HG03575 (cell line): ENCODE results near the gene CCIN.

Experiments
- ATAC-seq: cut with Tn5 transposase; IDR thresholded peaks from one replicate; pipeline ENCODE4 v1.9.1; 2021; ENCODE audit not compliant: unreplicated experiment, insufficient number of reproducible peaks, low FRiP score; ENCODE audit errors: extremely low read depth

Gene CCIN

DNA sequence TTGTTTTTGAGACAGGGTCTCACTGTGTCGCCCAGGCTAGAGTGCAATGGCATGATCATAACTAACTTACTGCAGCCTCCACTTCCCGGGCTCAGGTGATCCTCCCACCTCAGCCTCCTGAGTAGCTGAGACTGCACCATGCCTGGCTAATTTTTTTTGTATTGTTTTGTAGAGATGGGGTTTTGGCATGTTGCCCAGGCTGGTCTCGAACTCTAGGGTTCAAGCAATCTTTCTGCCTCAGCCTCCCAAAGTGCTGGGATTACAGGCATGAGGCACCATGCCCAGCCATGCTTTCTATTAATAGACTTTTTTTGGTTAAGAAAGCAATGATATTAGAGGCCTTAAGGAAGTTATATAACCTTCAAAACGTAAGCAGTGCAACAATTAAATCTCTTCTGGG, 44.8 kb downstream of the CCIN start:
- ATAC-seq: no peak

DNA sequence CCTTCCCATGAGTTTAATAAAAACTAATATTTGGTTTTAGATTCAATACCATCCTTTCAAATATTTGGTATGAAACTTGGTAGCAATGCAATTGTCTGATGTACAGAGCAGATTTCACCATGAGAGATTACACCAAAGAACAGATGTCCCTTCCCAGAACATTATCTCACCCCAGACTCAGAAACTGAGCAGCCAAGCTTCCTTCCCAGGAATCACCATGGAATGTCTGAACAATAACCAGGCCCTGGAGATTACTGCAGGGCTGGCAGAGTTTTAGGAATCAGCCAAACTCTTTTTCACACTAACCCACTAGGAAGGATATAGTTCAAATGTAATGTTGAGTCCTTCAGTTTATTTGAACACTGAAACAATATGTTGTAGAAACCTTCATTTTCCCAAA, 45.4 kb downstream of the CCIN start:
- no peak for ATAC-seq

DNA sequence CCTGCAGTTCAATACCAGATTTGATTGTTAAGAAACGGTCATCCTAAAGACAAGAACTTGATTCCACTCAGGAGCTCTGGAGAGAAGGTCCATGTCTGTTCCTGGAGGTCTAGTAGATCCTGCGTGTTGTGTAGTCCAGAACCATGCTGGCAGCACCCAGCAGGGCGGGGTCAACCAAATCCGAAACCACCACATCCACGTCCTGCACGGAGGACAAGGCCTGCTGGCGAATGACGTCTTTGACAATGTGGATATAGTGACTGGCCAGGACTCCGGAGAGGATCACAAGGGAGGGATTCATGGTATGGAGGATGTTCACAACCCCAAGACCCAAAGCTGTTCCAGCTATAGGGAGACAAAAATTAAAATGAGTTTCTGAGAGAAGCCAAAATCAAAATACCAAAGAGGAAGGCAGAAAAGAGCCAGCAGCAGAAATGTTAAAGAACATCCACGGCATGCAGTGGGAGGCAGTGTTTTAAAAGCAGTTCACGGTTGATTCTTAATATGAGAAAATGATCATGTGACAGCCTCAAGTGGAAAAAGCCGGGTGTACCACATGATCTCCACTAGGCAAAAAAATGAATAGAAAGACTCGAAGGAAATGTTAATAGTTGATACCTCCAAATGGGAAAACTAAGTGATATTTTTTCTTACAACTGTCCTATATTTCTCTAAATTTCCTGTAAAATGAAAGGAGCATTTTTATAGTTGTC, 48.2 kb downstream of the CCIN start:
- ATAC-seq: no peak

DNA sequence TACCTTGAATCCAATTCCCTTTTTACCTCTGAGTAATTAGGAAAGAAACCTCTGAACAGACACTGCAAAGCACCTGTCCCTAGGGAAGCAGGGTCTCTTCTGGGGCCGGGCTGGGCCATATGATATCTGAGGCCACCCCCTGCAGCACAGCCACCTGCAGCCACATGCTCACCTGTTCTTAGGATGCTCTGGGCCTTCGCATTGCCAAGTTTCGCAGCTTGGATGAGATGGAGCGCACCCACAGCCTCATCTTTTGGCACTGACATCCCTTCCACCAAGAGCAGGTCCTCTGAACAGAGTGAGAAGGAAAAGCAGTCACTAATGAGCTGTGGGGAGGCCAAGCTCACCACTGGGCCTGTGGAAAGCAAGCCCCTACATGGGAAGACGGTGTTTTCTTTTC, 48.8 kb downstream of the CCIN start:
- ATAC-seq: no peak

DNA sequence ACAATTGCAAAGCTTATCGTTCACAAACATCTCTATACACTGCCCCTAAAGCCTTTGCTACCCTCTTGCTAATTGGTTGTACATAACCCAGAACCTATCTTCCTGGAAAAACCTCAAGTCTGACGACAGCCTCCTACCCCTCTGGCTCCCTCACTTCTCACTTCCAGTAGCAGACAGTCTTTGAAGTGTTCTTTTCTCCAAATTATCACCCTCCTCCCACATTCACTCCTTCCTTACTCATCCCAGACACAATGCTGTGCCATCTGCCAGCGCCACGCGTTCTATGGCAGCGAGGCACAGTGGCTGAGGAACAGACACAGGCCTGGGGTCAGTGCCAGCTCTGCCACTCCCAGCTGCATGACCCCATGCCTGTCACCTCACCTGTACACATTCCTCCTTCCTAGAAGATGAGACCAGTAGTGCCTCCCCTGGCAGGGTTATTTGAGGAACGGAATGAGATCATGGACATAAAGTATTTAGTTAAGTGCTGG, 49.3 kb downstream of the CCIN start:
- ATAC-seq: no peak
